ENCODE data around the gene LMAN2.

DNA sequence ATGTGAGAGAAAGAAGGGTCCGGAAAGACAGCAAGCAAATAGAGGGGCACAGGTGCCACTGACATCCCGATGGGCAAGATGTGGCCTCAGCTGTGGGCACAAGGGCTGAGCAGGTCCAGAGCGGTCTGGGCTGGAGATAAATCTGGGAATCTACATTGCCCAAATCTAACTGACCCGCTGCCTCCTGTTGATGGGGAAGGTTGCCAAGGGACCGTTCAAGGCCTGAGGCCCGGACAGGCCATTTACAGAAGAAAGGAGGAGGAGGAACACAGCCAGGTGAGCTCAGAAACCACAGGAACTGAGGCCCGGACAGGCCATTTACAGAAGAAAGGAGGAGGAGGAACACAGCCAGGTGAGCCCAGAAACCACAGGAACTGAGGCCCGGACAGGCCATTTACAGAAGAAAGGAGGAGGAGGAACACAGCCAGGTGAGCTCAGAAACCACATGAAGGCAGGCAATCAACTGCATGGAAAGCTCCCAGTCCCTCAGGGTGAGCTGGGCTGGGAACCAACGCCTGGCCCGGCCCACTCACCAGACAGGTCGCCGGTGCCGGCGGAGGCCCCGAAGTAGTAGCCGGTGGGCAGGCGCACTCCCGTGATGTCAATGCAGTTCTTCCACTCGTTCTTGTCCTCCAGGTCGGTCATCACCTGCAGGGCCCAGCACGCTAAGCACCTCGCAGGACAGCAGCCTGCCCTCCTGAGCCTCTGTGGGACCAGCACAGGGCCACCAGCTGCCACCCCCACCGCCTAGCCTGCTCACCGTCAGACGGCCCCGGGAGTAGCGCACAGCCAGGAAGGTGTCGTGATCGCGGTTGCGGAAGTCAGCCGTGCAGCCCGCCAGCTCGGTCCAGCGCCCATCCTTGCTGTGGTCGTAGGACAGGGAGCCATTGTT is 14.6 kb downstream of the LMAN2 start:
- TF ChIP-seq, protein P1, sequence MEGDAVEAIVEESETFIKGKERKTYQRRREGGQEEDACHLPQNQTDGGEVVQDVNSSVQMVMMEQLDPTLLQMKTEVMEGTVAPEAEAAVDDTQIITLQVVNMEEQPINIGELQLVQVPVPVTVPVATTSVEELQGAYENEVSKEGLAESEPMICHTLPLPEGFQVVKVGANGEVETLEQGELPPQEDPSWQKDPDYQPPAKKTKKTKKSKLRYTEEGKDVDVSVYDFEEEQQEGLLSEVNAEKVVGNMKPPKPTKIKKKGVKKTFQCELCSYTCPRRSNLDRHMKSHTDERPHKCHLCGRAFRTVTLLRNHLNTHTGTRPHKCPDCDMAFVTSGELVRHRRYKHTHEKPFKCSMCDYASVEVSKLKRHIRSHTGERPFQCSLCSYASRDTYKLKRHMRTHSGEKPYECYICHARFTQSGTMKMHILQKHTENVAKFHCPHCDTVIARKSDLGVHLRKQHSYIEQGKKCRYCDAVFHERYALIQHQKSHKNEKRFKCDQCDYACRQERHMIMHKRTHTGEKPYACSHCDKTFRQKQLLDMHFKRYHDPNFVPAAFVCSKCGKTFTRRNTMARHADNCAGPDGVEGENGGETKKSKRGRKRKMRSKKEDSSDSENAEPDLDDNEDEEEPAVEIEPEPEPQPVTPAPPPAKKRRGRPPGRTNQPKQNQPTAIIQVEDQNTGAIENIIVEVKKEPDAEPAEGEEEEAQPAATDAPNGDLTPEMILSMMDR (IDR thresholded peaks at IDR 0.05), result no peak
- no peak for TF ChIP-seq POLR2AphosphoS5 (IDR thresholded peaks at IDR 0.05)

All from transverse colon (tissue), 4 donors.